Measurements from ENCODE around the gene LRP5.

- TF ChIP-seq CTCF (IDR thresholded peaks at IDR 0.05; ENCODE audit: poor library complexity) (no peak), EZH2phosphoT487 (IDR thresholded peaks at IDR 0.05; ENCODE audit: low read depth, severe bottlenecking, unreplicated experiment) (no peak)
These were observed 16.5 kb upstream of the LRP5 start for GRCh38 chr11:68295940-68296339.
